ENCODE measurements around the gene SLC35B2.

SLC35B2 gene

GRCh38 chr6:44285552-44286284 lies 28.4 kb upstream of the SLC35B2 start:
- no peak overlapping the region for H3K4me3 ChIP-seq (ENCODE audit: low read depth, low read length)
- TF ChIP-seq, protein P1, sequence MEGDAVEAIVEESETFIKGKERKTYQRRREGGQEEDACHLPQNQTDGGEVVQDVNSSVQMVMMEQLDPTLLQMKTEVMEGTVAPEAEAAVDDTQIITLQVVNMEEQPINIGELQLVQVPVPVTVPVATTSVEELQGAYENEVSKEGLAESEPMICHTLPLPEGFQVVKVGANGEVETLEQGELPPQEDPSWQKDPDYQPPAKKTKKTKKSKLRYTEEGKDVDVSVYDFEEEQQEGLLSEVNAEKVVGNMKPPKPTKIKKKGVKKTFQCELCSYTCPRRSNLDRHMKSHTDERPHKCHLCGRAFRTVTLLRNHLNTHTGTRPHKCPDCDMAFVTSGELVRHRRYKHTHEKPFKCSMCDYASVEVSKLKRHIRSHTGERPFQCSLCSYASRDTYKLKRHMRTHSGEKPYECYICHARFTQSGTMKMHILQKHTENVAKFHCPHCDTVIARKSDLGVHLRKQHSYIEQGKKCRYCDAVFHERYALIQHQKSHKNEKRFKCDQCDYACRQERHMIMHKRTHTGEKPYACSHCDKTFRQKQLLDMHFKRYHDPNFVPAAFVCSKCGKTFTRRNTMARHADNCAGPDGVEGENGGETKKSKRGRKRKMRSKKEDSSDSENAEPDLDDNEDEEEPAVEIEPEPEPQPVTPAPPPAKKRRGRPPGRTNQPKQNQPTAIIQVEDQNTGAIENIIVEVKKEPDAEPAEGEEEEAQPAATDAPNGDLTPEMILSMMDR (conservative IDR thresholded peaks at IDR 0.05; ENCODE audit: low read depth, low read length): no peak
- peak; percentile 51 for DNase-seq (ENCODE audit: low read depth)

DNA sequence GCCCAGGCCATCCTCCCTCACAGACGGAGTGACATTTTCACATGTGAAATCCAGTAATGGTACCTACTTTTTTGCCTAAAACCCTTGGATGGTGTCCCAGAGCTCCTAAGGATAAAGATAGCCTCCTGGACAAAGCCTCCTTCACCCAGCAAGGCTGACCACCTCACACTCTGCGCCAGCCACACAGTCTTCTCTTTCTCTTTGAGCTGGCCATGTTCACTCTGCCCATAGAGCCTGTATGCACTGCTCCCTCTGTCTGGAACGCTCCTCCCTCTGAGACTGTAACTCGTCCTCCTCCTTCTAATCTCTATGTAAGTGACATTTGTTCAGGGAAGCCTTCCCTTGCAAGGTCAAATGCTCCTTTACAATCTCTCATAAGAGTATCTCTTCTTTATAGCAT lies 27.5 kb upstream of the SLC35B2 start:
- TF ChIP-seq, protein P1 (conservative IDR thresholded peaks at IDR 0.05; ENCODE audit: low read depth, low read length): no peak

GRCh38 chr6:44284121-44284520 lies 26.8 kb upstream of the SLC35B2 start:
- TF ChIP-seq, protein P1 (conservative IDR thresholded peaks at IDR 0.05; ENCODE audit: low read depth, low read length): no peak
- no peak overlapping the region for H3K4me3 ChIP-seq (ENCODE audit: low read depth, low read length)
- no peak for DNase-seq (ENCODE audit: low read depth)

More for the DNA sequence above, 27.5 kb upstream of the SLC35B2 start:
- no peak for DNase-seq (ENCODE audit: low read depth)
- no peak overlapping the region for H3K4me3 ChIP-seq (ENCODE audit: low read depth, low read length)

DNA sequence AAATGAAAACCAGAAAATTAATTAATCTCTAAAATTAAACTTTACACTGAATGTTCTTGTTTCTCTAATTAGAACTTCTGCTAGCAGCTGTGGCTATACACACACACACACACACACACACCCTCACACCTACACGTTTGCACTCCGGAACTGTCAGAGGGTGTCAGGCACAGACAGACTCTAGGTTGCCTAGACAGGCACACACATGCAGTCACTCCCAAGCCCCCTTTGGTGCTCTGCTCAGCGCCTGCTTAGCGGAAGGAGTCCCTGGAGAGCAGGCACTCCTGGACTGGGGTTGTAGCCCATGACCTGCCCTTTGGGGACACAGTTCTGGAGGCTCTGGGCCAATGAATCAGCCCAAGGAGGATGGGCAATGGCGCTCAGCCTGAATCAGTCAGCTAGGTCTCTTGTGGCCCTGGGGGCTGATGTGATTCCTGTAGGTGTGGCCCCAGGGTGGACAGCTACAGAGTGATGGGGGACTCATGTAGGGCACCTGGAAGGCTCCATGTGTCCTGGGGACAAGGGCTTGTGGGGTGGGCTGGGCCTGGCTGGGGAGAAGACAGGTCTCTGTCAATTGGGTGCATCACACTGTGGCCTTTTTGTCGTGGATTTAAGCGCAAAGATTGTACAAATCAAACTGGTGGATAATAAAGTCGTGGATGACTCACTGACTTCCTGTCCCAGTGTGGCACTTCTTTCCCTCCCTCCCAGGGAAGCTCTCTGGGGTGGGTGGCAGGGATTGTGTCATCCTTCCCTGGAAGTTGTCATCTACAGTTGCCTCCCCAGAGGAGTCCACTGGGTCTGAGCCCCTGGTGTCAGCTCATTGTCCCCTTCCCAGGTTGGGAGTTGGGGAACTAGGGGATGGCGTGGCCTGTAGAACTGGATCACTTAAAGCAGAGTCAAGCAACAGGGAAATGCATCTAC lies 21.7 kb upstream of the SLC35B2 start:
- DNase-seq (ENCODE audit: low read depth): no peak
- H3K4me3 ChIP-seq (ENCODE audit: low read depth, low read length): no peak overlapping the region
- TF ChIP-seq, protein P1 (conservative IDR thresholded peaks at IDR 0.05; ENCODE audit: low read depth, low read length): no peak

DNA sequence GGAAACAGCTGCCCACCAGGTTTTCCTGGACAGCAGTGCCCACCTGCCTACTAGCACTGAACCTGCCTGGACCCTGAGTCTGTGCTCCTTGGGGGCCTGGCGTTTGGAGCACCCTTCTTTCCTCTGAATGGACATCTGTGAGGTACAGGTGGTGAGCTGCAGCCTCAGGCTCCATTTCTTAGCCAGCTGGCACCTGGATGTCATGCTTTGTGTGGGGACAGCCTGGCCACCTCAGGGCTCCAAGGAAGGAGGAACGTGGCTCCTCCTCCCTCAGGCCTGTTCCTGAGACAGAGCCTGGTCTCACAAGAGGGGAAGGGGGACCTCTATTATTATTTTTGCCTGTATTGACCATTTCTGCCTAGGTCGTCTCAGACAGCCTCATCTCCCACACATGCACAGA lies 21.0 kb upstream of the SLC35B2 start:
- TF ChIP-seq, protein P1 (conservative IDR thresholded peaks at IDR 0.05; ENCODE audit: low read depth, low read length): no peak
- no peak for DNase-seq (ENCODE audit: low read depth)
- no peak overlapping the region for H3K4me3 ChIP-seq (ENCODE audit: low read depth, low read length)

DNA sequence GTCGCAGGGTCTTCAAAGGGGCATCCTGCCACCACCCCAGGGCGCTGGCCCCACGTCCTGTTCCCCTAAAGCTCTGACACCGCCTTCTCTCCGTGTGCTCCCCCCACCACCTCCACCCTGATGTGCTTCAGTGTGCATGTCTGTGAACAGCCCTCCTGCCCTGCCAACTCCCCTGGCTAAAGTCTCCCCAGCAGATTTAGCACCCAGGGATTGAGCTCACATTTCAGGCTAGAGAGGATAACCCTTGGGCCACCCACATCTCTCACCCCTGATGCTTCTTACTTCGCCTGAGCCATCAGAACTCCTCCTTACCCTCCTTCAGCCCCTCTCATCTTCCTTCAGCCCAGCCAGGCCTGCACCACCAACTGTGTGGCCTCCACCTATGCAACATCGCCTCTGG lies 20.4 kb upstream of the SLC35B2 start:
- DNase-seq (ENCODE audit: low read depth): no peak
- H3K4me3 ChIP-seq (ENCODE audit: low read depth, low read length): no peak overlapping the region
- TF ChIP-seq, protein P1 (conservative IDR thresholded peaks at IDR 0.05; ENCODE audit: low read depth, low read length): no peak

Measured in choroid plexus epithelial cell (primary cell).